ENCODE results near the gene HEY2. TPM values are rescaled to one million over a fixed set of nuclear protein-coding genes. Genes with fewer than 3 reads are reported as not detected.
A peak's percentile ranks its signal among the peaks of the same experiment; 100 is the strongest.

Gene HEY2
- total and polyA plus RNA-seq, 9 donors = 3.0 to 19.9 (median 8.2) TPM

GRCh38 chr6:125780540-125781313 is 31.3 kb downstream of the HEY2 start:
- intact Hi-C loops (cut with DNase I) = no loop called here
- Histone ChIP-seq H3K9me3 (no peaks in the 10 kb centered on the region), H3K4me1 (ENCODE audit: insufficient read depth) (no peaks in the 10 kb centered on the region), H3K27me3 (no peaks in the 10 kb centered on the region), H3K27ac (peak overlapping the region; percentile 62 to 87), H3K4me3 (peak overlapping the region; percentile 74), H3K36me3 (no peaks in the 10 kb centered on the region)
- WGBS, 3 donors = 0 to 1% (median 1%) methylated on average over 28 of the region's 28 CpGs
- TF ChIP-seq POLR2A (IDR thresholded peaks at IDR 0.05) = peak; percentile 70
- peak; percentile 58 for TF ChIP-seq EP300 (IDR thresholded peaks at IDR 0.05)
- TF ChIP-seq CTCF (IDR thresholded peaks at IDR 0.05) = no peak
- peak; percentile 41 to 66 (median 61) for DNase-seq

- Histone ChIP-seq H3K4me3 (peak overlapping the region; percentile 74), H3K9me3 (no peaks in the 10 kb centered on the region), H3K36me3 (no peaks in the 10 kb centered on the region), H3K27me3 (no peaks in the 10 kb centered on the region), H3K27ac (peak overlapping the region; percentile 62 to 87), H3K4me1 (ENCODE audit: insufficient read depth) (no peaks in the 10 kb centered on the region)
- intact Hi-C loops (cut with DNase I) = no loop called here
- no peak for DNase-seq
- 0 to 1% (median 0%) methylated on average over 3 of the region's 3 CpGs for WGBS, 3 donors
- TF ChIP-seq EP300 (IDR thresholded peaks at IDR 0.05) = no peak
- no peak for TF ChIP-seq POLR2A (IDR thresholded peaks at IDR 0.05)
- no peak for TF ChIP-seq CTCF (IDR thresholded peaks at IDR 0.05)
Measured at GRCh38 chr6:125781314-125781868, 32.0 kb downstream of the HEY2 start.

GRCh38 chr6:125784365-125784764 is 34.9 kb downstream of the HEY2 start:
- intact Hi-C loops (cut with DNase I) = no loop called here
- no peak overlapping the region for H3K4me3 ChIP-seq
- H3K27ac ChIP-seq = no peak overlapping the region
- 80 to 87% (median 86%) methylated on average over 2 of the region's 2 CpGs for WGBS, 3 donors
- DNase-seq = no peak
- H3K36me3 ChIP-seq = no peaks in the 10 kb centered on the region
- no peaks in the 10 kb centered on the region for H3K9me3 ChIP-seq
- H3K4me1 ChIP-seq (ENCODE audit: insufficient read depth) = peaks cover 3% of the 10 kb centered on the region
- no peaks in the 10 kb centered on the region for H3K27me3 ChIP-seq
- TF ChIP-seq CTCF (IDR thresholded peaks at IDR 0.05) = no peak
- no peak for TF ChIP-seq POLR2A (IDR thresholded peaks at IDR 0.05)
- no peak for TF ChIP-seq EP300 (IDR thresholded peaks at IDR 0.05)

- no peak overlapping the region for H3K27ac ChIP-seq
- intact Hi-C loops (cut with DNase I) = no loop called here
Measured at GRCh38 chr6:125787791-125788190, 38.4 kb downstream of the HEY2 start.

More at GRCh38 chr6:125787791-125788190, 38.4 kb downstream of the HEY2 start:
- H3K4me1 ChIP-seq (ENCODE audit: insufficient read depth) = peaks cover 6% of the 10 kb centered on the region
- H3K9me3 ChIP-seq = no peaks in the 10 kb centered on the region
- no peaks in the 10 kb centered on the region for H3K36me3 ChIP-seq
- H3K4me3 ChIP-seq = no peak overlapping the region
- no peak for TF ChIP-seq POLR2A (IDR thresholded peaks at IDR 0.05)
- TF ChIP-seq CTCF (IDR thresholded peaks at IDR 0.05) = peak in 2 of 3 donors; percentile 11 to 41
- TF ChIP-seq EP300 (IDR thresholded peaks at IDR 0.05) = no peak
- no peaks in the 10 kb centered on the region for H3K27me3 ChIP-seq
- WGBS, 3 donors = 3 to 5% (median 5%) methylated on average over 2 of the region's 2 CpGs
- DNase-seq = peak in 3 of 5 donors; percentile 20 to 46 (median 42)

All from ovary (tissue), 9 donors.